Natural killer cell (primary cell): Measurements from ENCODE around the gene BCL3. TPM values are rescaled to one million over a fixed set of nuclear protein-coding genes. Genes with fewer than 3 reads are reported as not detected.

Experiments used
- ATAC-seq, 3 donors: fragments of 150-1000 bp in 2 of 3; fragments of 200-7000 bp in 1 of 3; cut with Tn5 transposase; 1 replicate in 1 of 3; 2 replicates in 2 of 3; pipeline ENCODE4 v1.10.0; 2021; ENCODE audit warnings: mild to moderate bottlenecking in 2 of 3, moderate library complexity in 2 of 3
- DNase-seq, 2 donors: peaks; one replicate each; pipeline versions ENCODE4 v3.0.0 to v3.0.0-alpha.2; 2013 to 2021; ENCODE audit warnings: mixed read lengths in 1 of 2
- H3K27ac ChIP-seq: one replicate; pipeline ENCODE4 v1.5.1; 2013; ENCODE audit warnings: mild to moderate bottlenecking, low read length
- H3K27me3 ChIP-seq: one replicate; pipeline ENCODE4 v1.6.1; 2013; ENCODE audit warnings: low read length; ENCODE audit not compliant: control insufficient read depth, insufficient read depth
- H3K36me3 ChIP-seq: one replicate; pipeline ENCODE4 v1.6.1; 2013; ENCODE audit warnings: low read length; ENCODE audit not compliant: control insufficient read depth, insufficient read depth
- H3K4me1 ChIP-seq: one replicate; pipeline ENCODE4 v1.6.1; 2013; ENCODE audit warnings: low read length; ENCODE audit not compliant: control insufficient read depth, insufficient read depth
- H3K4me3 ChIP-seq: one replicate; pipeline ENCODE4 v1.5.1; 2013; ENCODE audit warnings: low read length
- H3K9me3 ChIP-seq: one replicate; pipeline ENCODE4 v1.6.1; 2013; ENCODE audit warnings: low read length; ENCODE audit not compliant: control insufficient read depth, insufficient read depth
- H3K27ac Mint-ChIP-seq, 2 donors: one replicate each; pipeline ENCODE4 v1.8.0; 2022; ENCODE audit warnings: mild to moderate bottlenecking in 2 of 2, mixed read lengths in 2 of 2, moderate library complexity in 1 of 2
- H3K27me3 Mint-ChIP-seq, 2 donors: one replicate each; pipeline ENCODE4 v1.8.0; 2022; ENCODE audit warnings: low read depth in 2 of 2, mixed read lengths in 2 of 2
- H3K36me3 Mint-ChIP-seq: one replicate; pipeline ENCODE4 v1.8.0; 2022; ENCODE audit warnings: mixed read lengths
- H3K4me1 Mint-ChIP-seq, 2 donors: one replicate each; pipeline ENCODE4 v1.8.0; 2022; ENCODE audit warnings: mixed read lengths in 2 of 2
- H3K4me3 Mint-ChIP-seq: one replicate; pipeline ENCODE4 v1.8.0; 2022; ENCODE audit warnings: mild to moderate bottlenecking, moderate library complexity, mixed read lengths
- H3K9me3 Mint-ChIP-seq, 2 donors: one replicate each; pipeline ENCODE4 v1.8.0; 2022; ENCODE audit warnings: mixed read lengths in 2 of 2
- WGBS: methylation state at CpG from one replicate; pipeline ENCODE4 v1.1.7; 2013; ENCODE audit warnings: missing lambda C conversion rate; ENCODE audit not compliant: insufficient coverage; 5-methylcytosine and 5-hydroxymethylcytosine counted together
- intact Hi-C: fragments of 100-400 bp; cut with micrococcal nuclease; formaldehyde crosslinking; loops from one replicate; pipeline ENCODE4 v1.14.2; 2022
- total RNA-seq, 4 donors: library from RNA; stranded (reverse); fragments of 120-200 nt in 1 of 4; gene quantifications; one replicate each; pipeline versions ENCODE4 v1.2.3 to v1.2.4, GENCODE V29; 2013 to 2022
- TF ChIP-seq, protein P1 (sequence below): fragments of 200-600 bp; IDR thresholded peaks from one replicate; pipeline ENCODE4 v1.8.0; 2022; ENCODE audit warnings: antibody characterized with exemption

BCL3 gene
- total RNA-seq, 3 donors from 2014 or later (not counting 1 experiment from before 2014, with no cell fraction given), result 152 to 199 (median 164) TPM

DNA sequence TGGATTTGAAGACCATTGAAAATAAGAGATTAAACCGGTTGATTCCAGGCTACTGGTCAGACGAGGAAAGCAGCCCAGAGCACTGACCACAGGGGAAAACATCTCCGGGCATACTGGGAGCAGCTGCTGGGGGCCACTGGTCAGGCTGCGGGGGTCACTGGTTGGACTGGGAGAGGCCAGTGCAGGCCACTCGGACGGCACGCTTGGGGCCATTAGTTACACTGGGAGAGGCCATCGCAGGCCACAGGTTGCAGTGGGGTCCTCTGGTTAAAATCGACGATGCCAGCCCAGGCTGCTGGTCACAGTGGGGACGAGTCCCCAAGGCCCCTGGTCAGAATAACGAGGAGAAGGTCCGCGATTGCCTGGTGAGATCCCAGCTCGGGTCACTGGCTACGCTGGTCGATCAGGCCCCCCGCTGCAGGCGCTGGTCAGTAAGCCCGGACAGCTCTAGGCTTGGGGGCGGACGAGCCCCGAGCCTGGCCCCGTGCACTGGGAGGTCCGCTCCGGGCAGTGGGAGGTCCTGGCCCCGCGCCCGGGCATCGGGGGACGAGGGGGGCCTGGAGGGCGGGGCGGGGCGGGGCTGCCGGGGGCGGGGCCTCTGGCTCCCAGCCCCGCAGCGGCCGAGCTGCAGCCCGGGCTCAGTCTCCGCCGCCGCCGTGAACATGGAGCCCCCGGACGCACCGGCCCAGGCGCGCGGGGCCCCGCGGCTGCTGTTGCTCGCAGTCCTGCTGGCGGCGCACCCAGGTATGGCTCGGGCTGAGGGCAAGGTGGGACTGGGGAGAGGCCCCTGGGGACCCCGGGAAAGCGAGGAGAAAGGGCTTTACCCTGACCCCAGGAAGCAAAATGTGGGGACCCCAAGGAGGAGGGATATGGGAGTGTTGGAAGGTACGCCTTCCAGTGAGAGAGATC, 60.2 kb downstream of the BCL3 start, which contains the start of gene BCAM:
Gene BCAM (plus strand): TSS at position 641 of the 909 bp plus-strand sequence. CDS start 22 bp downstream, at position 663.
- no peaks in the 10 kb centered on the region for H3K36me3 ChIP-seq
- no peak within 1 kb of the TSS for H3K4me3 ChIP-seq
- H3K27me3 Mint-ChIP-seq, result peaks cover 0 to 8% of the 10 kb centered on the region in 2 donors
- intact Hi-C loops, result loop anchor here (10.0 kb wide), 1 partner anchor 246 kb away; no protein-coding TSS in a partner anchor
- H3K27ac ChIP-seq, result no peak within 1 kb of the TSS
- H3K27ac Mint-ChIP-seq, result no peak within 1 kb of the TSS
- peak within 1 kb of the TSS; percentile 37 for H3K4me3 Mint-ChIP-seq
- TF ChIP-seq, protein P1, sequence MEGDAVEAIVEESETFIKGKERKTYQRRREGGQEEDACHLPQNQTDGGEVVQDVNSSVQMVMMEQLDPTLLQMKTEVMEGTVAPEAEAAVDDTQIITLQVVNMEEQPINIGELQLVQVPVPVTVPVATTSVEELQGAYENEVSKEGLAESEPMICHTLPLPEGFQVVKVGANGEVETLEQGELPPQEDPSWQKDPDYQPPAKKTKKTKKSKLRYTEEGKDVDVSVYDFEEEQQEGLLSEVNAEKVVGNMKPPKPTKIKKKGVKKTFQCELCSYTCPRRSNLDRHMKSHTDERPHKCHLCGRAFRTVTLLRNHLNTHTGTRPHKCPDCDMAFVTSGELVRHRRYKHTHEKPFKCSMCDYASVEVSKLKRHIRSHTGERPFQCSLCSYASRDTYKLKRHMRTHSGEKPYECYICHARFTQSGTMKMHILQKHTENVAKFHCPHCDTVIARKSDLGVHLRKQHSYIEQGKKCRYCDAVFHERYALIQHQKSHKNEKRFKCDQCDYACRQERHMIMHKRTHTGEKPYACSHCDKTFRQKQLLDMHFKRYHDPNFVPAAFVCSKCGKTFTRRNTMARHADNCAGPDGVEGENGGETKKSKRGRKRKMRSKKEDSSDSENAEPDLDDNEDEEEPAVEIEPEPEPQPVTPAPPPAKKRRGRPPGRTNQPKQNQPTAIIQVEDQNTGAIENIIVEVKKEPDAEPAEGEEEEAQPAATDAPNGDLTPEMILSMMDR, result no peak
- peaks cover 8% of the 10 kb centered on the region for H3K27me3 ChIP-seq
- H3K36me3 Mint-ChIP-seq, result no peaks in the 10 kb centered on the region
- peaks cover 0 to 3% of the 10 kb centered on the region in 2 donors for H3K4me1 Mint-ChIP-seq
- peak in 1 of 2 donors; percentile 19 for DNase-seq
- no peaks in the 10 kb centered on the region for H3K9me3 Mint-ChIP-seq
- 4% methylated on average over 59 of the region's 59 CpGs for WGBS
- no peaks in the 10 kb centered on the region for H3K9me3 ChIP-seq
- peaks cover 11% of the 10 kb centered on the region for H3K4me1 ChIP-seq
- ATAC-seq, result peak in 2 of 3 donors; percentile 42 to 44

Other genes starting within 250 kb of the BCL3 start
- 1 to 10 TPM; 6.0 to 8.7 (median 8.0) TPM for gene ZNF180, start 248.2 kb upstream of the BCL3 start, total RNA-seq
- gene CEACAM20, start 219.0 kb upstream of the BCL3 start, total RNA-seq, result not detected
- not detected for gene IGSF23, start 135.1 kb upstream of the BCL3 start, total RNA-seq
- 10 to 100 TPM in 1 of 3 donors, 1 to 10 TPM in 2; 6.6 to 12.6 (median 7.9) TPM for gene PVR, start 104.8 kb upstream of the BCL3 start, total RNA-seq
- gene CEACAM19, start 77.2 kb upstream of the BCL3 start, total RNA-seq, result 1 to 10 TPM; 2.6 to 4.1 (median 2.7) TPM
- not detected for gene CEACAM16, start 49.6 kb upstream of the BCL3 start, total RNA-seq
- gene CBLC, start 29.2 kb downstream of the BCL3 start, total RNA-seq, result not detected
- gene BCAM, start 60.4 kb downstream of the BCL3 start, total RNA-seq, result not detected
- 10 to 100 TPM in 1 of 3 donors, 1 to 10 TPM in 2; 1.6 to 10.3 (median 2.7) TPM for gene NECTIN2, start 97.6 kb downstream of the BCL3 start, total RNA-seq
- gene TOMM40, start 142.5 kb downstream of the BCL3 start, total RNA-seq, result 10 to 100 TPM; 22.4 to 29.1 (median 23.5) TPM
- 1 to 10 TPM in 2 of 3 donors, under 1 TPM in 1; 0.45 to 2.7 (median 1.3) TPM for gene APOE, start 157.1 kb downstream of the BCL3 start, total RNA-seq
- not detected for gene APOC1, start 165.9 kb downstream of the BCL3 start, total RNA-seq
- not detected for gene APOC4, start 193.5 kb downstream of the BCL3 start, total RNA-seq
- not detected for gene APOC2, start 197.3 kb downstream of the BCL3 start, total RNA-seq
- 100 to 1,000 TPM in 2 of 3 donors, 10 to 100 TPM in 1; 97.1 to 125 (median 120) TPM for gene CLPTM1, start 206.7 kb downstream of the BCL3 start, total RNA-seq